GM23338 (cell line): ENCODE results near the gene NAA10. TPM values are rescaled to one million over a fixed set of nuclear protein-coding genes. Genes with fewer than 3 reads are reported as not detected.

Source experiments
- ATAC-seq: fragments of 200-7000 bp; cut with Tn5 transposase; 3 replicates; pipeline ENCODE4 v1.9.1; 2020
- DNase-seq: peaks from one replicate; pipeline ENCODE4 v3.0.0-alpha.2; 2015; ENCODE audit warnings: low spot score
- H2AFZ ChIP-seq: fragments of 200-600 bp; sonication (generic); 2 replicates; pipeline ENCODE4 v1.8.0; 2016; ENCODE audit warnings: antibody characterized with exemption, mild to moderate bottlenecking, moderate library complexity
- H3F3A ChIP-seq: fragments of 200-600 bp; sonication (generic); replicated peaks from 2 replicates; pipeline ENCODE4 v1.8.0; 2017; ENCODE audit warnings: antibody characterized with exemption, mixed run types, low read depth
- H3K27ac ChIP-seq: fragments of 200-600 bp; sonication (generic); 2 replicates; pipeline ENCODE4 v1.6.1; 2016; ENCODE audit warnings: low read depth
- H3K27me3 ChIP-seq: fragments of 200-600 bp; sonication (generic); 2 replicates; pipeline ENCODE4 v1.8.0; 2016; ENCODE audit warnings: mild to moderate bottlenecking, mixed run types, moderate library complexity; ENCODE audit not compliant: insufficient read depth
- H3K36me3 ChIP-seq: fragments of 200-600 bp; sonication (generic); 2 replicates; pipeline ENCODE4 v1.8.0; 2016; ENCODE audit warnings: mild to moderate bottlenecking; ENCODE audit not compliant: insufficient read depth
- H3K4me1 ChIP-seq: fragments of 200-600 bp; sonication (generic); 2 replicates; pipeline ENCODE4 v1.8.0; 2016; ENCODE audit warnings: mild to moderate bottlenecking, moderate library complexity; ENCODE audit not compliant: insufficient read depth
- H3K4me2 ChIP-seq: fragments of 200-600 bp; sonication (generic); 2 replicates; pipeline ENCODE4 v1.7.1; 2017; ENCODE audit warnings: mixed run types
- H3K4me3 ChIP-seq: fragments of 200-600 bp; sonication (generic); 2 replicates; pipeline ENCODE4 v1.6.1; 2016; ENCODE audit warnings: mixed run types
- H3K79me2 ChIP-seq: fragments of 200-600 bp; sonication (generic); replicated peaks from 2 replicates; pipeline ENCODE4 v1.8.0; 2017; ENCODE audit warnings: mild to moderate bottlenecking; ENCODE audit not compliant: insufficient read depth
- H3K9me2 ChIP-seq: fragments of 200-600 bp; sonication (generic); 2 replicates; pipeline ENCODE4 v1.8.0; 2017; ENCODE audit not compliant: insufficient read depth
- H4K20me1 ChIP-seq: fragments of 200-600 bp; sonication (generic); replicated peaks from 2 replicates; pipeline ENCODE4 v1.8.0; 2017; ENCODE audit warnings: mild to moderate bottlenecking; ENCODE audit not compliant: insufficient read depth
- H3K27ac Mint-ChIP-seq: 2 replicates; pipeline ENCODE4 v1.8.0; 2020; ENCODE audit warnings: inconsistent platforms, mild to moderate bottlenecking, moderate library complexity, mixed read lengths
- H3K27me3 Mint-ChIP-seq: 3 replicates; pipeline ENCODE4 v1.8.0; 2022; ENCODE audit warnings: low read depth, mild to moderate bottlenecking, moderate library complexity, mixed read lengths, inconsistent platforms; ENCODE audit not compliant: insufficient read depth, poor library complexity
- H3K36me3 Mint-ChIP-seq: 3 replicates; pipeline ENCODE4 v1.8.0; 2021; ENCODE audit warnings: low read depth, mild to moderate bottlenecking, inconsistent platforms, moderate library complexity, mixed read lengths
- H3K4me1 Mint-ChIP-seq: 3 replicates; pipeline ENCODE4 v1.8.0; 2020; ENCODE audit warnings: mild to moderate bottlenecking, inconsistent platforms, mixed read lengths
- H3K4me3 Mint-ChIP-seq: 3 replicates; pipeline ENCODE4 v1.8.0; 2021; ENCODE audit warnings: moderate library complexity, mild to moderate bottlenecking, inconsistent platforms, mixed read lengths
- H3K9me3 Mint-ChIP-seq: 3 replicates; pipeline ENCODE4 v1.8.0; 2020; ENCODE audit warnings: moderate library complexity, mild to moderate bottlenecking, inconsistent platforms, mixed read lengths
- CREB1 ChIP-seq: fragments of 250-450 bp; sonication (Bioruptor Pico); IDR thresholded peaks from 2 replicates; pipeline ENCODE4 v1.5.0; 2020; ENCODE audit warnings: low read depth, mild to moderate bottlenecking, moderate library complexity
- CTCF ChIP-seq, 2 experiments: fragments of 200-600 bp in 1 of 2; sonication (generic) in 1 of 2; conservative IDR thresholded peaks; 2 replicates each; pipeline versions ENCODE4 v1.5.1 to v1.6.1; 2016 to 2017; ENCODE audit warnings: antibody characterized with exemption in 2 of 2, low read depth in 2 of 2, mild to moderate bottlenecking in 2 of 2, moderate library complexity in 1 of 2
- EZH2 ChIP-seq: fragments of 200-600 bp; sonication (generic); IDR thresholded peaks from one replicate; pipeline ENCODE4 v1.8.0; 2017; ENCODE audit warnings: antibody characterized with exemption, mild to moderate bottlenecking, low read depth; ENCODE audit not compliant: unreplicated experiment
- ZNF114 ChIP-seq: fragments of 250-450 bp; sonication (Bioruptor Pico); IDR thresholded peaks from 2 replicates; pipeline ENCODE4 v1.5.0; 2020; ENCODE audit warnings: mild to moderate bottlenecking, moderate library complexity
- ZNF331 ChIP-seq: fragments of 250-450 bp; sonication (Bioruptor Pico); IDR thresholded peaks from 2 replicates; pipeline ENCODE4 v1.5.0; 2020; ENCODE audit warnings: low read depth, mild to moderate bottlenecking, moderate library complexity
- ZNF462 ChIP-seq: fragments of 250-450 bp; sonication (Bioruptor Pico); IDR thresholded peaks from 2 replicates; pipeline ENCODE4 v1.5.0; 2020; ENCODE audit warnings: mild to moderate bottlenecking, moderate library complexity
- polyA plus RNA-seq: library from polyadenylated mRNA; unstranded; fragments of >200 nt; fragmentation: Nextera tagmentation; extraction: Ambion mirVana; gene quantifications from 2 replicates; pipeline ENCODE4 v1.2.1, GENCODE V29; 2016
- total RNA-seq: library from RNA; depleted of rRNA; stranded (reverse); fragments of >200 nt; shearing (Covaris generic); gene quantifications from 2 replicates; pipeline ENCODE4 v1.2.3, GENCODE V29; 2014

NAA10 gene
- total and polyA plus RNA-seq, 2 experiments from 2014 or later, result 136 to 145 TPM

- H3K4me3 ChIP-seq, result no peak overlapping the region
- no peaks in the 10 kb centered on the region; the same call in 1 of the 2 replicates for H3K36me3 ChIP-seq
- Mint-ChIP-seq H3K36me3 (peaks cover 75% of the 10 kb centered on the region), H3K4me1 (peaks cover 9% of the 10 kb centered on the region; the same call in 2 of the 3 replicates), H3K27me3 (peaks cover 2% of the 10 kb centered on the region), H3K4me3 (no peak overlapping the region), H3K9me3 (no peaks in the 10 kb centered on the region), H3K27ac (0 out of 2 replicates have a peak overlapping the region, but pooled peaks have one; percentile 74)
- no peaks in the 10 kb centered on the region for H3K4me1 ChIP-seq
- H3K79me2 ChIP-seq, result no peaks in the 10 kb centered on the region
- H3K4me2 ChIP-seq, result no peak overlapping the region
- H2AFZ ChIP-seq, result no peak overlapping the region
- no peaks in the 10 kb centered on the region for H3K9me2 ChIP-seq
- DNase-seq, result peak; percentile 71
- H4K20me1 ChIP-seq, result no peaks in the 10 kb centered on the region
- peak; percentile 59 for ATAC-seq
- no peak overlapping the region for H3K27ac ChIP-seq
- TF ChIP-seq ZNF331 (CRISPR knock-in tag) (no peak), ZNF114 (CRISPR knock-in tag) (no peak), ZNF462 (no peak), EZH2 (no peak), CTCF (conservative IDR thresholded peaks at IDR 0.05; ENCODE audit: low read depth in 2 of 2) (peak; percentile 67 to 85), CREB1 (CRISPR knock-in tag) (no peak)
- H3F3A ChIP-seq, result no peaks in the 10 kb centered on the region
- H3K27me3 ChIP-seq, result no peaks in the 10 kb centered on the region
Measured at GRCh38 chrX:153953342-153953830, 18.5 kb upstream of the NAA10 start.
